ENCODE measurements around the gene ZNF653.
"Not testable (repeated sequence)": the region's sequence is repeated elsewhere in the genome, so short reads cannot be mapped to it uniquely, and the experiment has no call there.

ZNF653 gene

GRCh38 chr19:11444059-11444458 lies 61.6 kb downstream of the ZNF653 start:
- in situ Hi-C loops (cut with HindIII; ENCODE audit: low sequenced_read_pairs): no loop called here
- no peak for DNase-seq (ENCODE audit: low read depth, low spot score)
- TF ChIP-seq, protein P1, sequence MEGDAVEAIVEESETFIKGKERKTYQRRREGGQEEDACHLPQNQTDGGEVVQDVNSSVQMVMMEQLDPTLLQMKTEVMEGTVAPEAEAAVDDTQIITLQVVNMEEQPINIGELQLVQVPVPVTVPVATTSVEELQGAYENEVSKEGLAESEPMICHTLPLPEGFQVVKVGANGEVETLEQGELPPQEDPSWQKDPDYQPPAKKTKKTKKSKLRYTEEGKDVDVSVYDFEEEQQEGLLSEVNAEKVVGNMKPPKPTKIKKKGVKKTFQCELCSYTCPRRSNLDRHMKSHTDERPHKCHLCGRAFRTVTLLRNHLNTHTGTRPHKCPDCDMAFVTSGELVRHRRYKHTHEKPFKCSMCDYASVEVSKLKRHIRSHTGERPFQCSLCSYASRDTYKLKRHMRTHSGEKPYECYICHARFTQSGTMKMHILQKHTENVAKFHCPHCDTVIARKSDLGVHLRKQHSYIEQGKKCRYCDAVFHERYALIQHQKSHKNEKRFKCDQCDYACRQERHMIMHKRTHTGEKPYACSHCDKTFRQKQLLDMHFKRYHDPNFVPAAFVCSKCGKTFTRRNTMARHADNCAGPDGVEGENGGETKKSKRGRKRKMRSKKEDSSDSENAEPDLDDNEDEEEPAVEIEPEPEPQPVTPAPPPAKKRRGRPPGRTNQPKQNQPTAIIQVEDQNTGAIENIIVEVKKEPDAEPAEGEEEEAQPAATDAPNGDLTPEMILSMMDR (IDR thresholded peaks at IDR 0.05; ENCODE audit: low read depth, low read length): no peak
- H3K4me3 ChIP-seq (ENCODE audit: low read depth, low read length): no peak overlapping the region

GRCh38 chr19:11437955-11438354 lies 67.7 kb downstream of the ZNF653 start:
- DNase-seq (ENCODE audit: low read depth, low spot score): no peak
- H3K4me3 ChIP-seq (ENCODE audit: low read depth, low read length): no peak overlapping the region
- in situ Hi-C loops (cut with HindIII; ENCODE audit: low sequenced_read_pairs): no loop called here
- TF ChIP-seq, protein P1 (IDR thresholded peaks at IDR 0.05; ENCODE audit: low read depth, low read length): no peak

DNA sequence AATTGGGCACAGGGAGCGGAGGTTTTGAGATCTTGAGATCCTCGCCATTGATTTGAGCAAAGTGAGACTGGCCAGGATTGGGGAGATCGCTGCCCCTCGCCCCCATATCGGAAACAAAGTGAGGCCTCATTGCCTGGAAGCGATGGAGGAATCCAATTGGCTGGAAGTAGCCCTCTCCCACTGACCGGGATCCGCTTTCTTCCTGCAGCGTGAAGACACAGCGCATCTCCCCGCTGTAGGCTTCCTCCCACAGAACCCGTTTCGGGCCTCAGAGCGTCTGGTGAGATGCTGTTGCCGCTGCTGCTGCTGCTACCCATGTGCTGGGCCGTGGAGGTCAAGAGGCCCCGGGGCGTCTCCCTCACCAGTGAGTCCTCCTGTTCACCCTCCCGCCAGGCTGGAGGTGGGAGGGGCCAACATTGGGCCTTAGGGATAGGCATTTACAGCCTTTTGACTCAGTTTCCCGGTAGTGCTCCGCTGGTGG lies 69.8 kb downstream of the ZNF653 start:
- TF ChIP-seq, protein P1 (IDR thresholded peaks at IDR 0.05; ENCODE audit: low read depth, low read length): no peak
- no peak for DNase-seq (ENCODE audit: low read depth, low spot score)
- H3K4me3 ChIP-seq (ENCODE audit: low read depth, low read length): peak overlapping the region; percentile 68
- in situ Hi-C loops (cut with HindIII; ENCODE audit: low sequenced_read_pairs): no loop called here

GRCh38 chr19:11435057-11435832 lies 70.4 kb downstream of the ZNF653 start, which contains the start of the genes ODAD3 and PRKCSH:
Gene ODAD3, minus strand, starts transcription at chr19:11435121. Its CDS starts 105 bp downstream, at chr19:11435016.
Gene PRKCSH, plus strand, starts transcription at chr19:11435635. Its CDS starts 483 bp downstream, at chr19:11436118.
- in situ Hi-C loops (cut with HindIII; ENCODE audit: low sequenced_read_pairs): no loop called here
- TF ChIP-seq, protein P1 (IDR thresholded peaks at IDR 0.05; ENCODE audit: low read depth, low read length): peak; percentile 81
- peak within 1 kb of the TSS; percentile 68 for H3K4me3 ChIP-seq (ENCODE audit: low read depth, low read length)
- peak; percentile 100 for DNase-seq (ENCODE audit: low read depth, low spot score)

- no peak for DNase-seq (ENCODE audit: low read depth, low spot score)
- in situ Hi-C loops (cut with HindIII; ENCODE audit: low sequenced_read_pairs): no loop called here
- H3K4me3 ChIP-seq (ENCODE audit: low read depth, low read length): peak overlapping the region; percentile 68
- TF ChIP-seq, protein P1 (IDR thresholded peaks at IDR 0.05; ENCODE audit: low read depth, low read length): no peak
These were observed 71.0 kb downstream of the ZNF653 start for GRCh38 chr19:11434703-11435056.

GRCh38 chr19:11433526-11433925 lies 72.1 kb downstream of the ZNF653 start:
- H3K4me3 ChIP-seq (ENCODE audit: low read depth, low read length); DNase-seq (ENCODE audit: low read depth, low spot score); in situ Hi-C loops (cut with HindIII; ENCODE audit: low sequenced_read_pairs): not testable (repeated sequence)
